ENCODE measurements around the gene DAB2IP. TPM values are rescaled to one million over a fixed set of nuclear protein-coding genes. Genes with fewer than 3 reads are reported as not detected.

DAB2IP gene
- total RNA-seq, 4 donors from 2014 or later = 19.2 to 45.4 (median 34.8) TPM

- DNase-seq (ENCODE audit: low spot score) = no peak
- no peak for ATAC-seq (ENCODE audit: low FRiP score)
- no peak for TF ChIP-seq CTCF (IDR thresholded peaks at IDR 0.05)
Observed at GRCh38 chr9:121714873-121715272, 63.4 kb downstream of the DAB2IP start.

GRCh38 chr9:121717141-121717991 lies 65.9 kb downstream of the DAB2IP start:
- ATAC-seq (ENCODE audit: low FRiP score) (no peak), DNase-seq (ENCODE audit: low spot score) (no peak)
- TF ChIP-seq CTCF (IDR thresholded peaks at IDR 0.05) = no peak

GRCh38 chr9:121718084-121718483 lies 66.7 kb downstream of the DAB2IP start:
- no peak for TF ChIP-seq CTCF (IDR thresholded peaks at IDR 0.05)
- DNase-seq (ENCODE audit: low spot score) (no peak), ATAC-seq (ENCODE audit: low FRiP score) (peak; percentile 28)

GRCh38 chr9:121718501-121718900 lies 67.1 kb downstream of the DAB2IP start:
- ATAC-seq (ENCODE audit: low FRiP score) (no peak), DNase-seq (ENCODE audit: low spot score) (no peak)
- no peak for TF ChIP-seq CTCF (IDR thresholded peaks at IDR 0.05)

GRCh38 chr9:121720311-121721057 lies 69.0 kb downstream of the DAB2IP start:
- no peak for TF ChIP-seq CTCF (IDR thresholded peaks at IDR 0.05)
- DNase-seq (ENCODE audit: low spot score) = no peak
- no peak for ATAC-seq (ENCODE audit: low FRiP score)

- no peak for TF ChIP-seq CTCF (IDR thresholded peaks at IDR 0.05)
- DNase-seq (ENCODE audit: low spot score) (no peak), ATAC-seq (ENCODE audit: low FRiP score) (no peak)
Observed at GRCh38 chr9:121721058-121721350, 69.6 kb downstream of the DAB2IP start.

GRCh38 chr9:121721770-121722169 lies 70.3 kb downstream of the DAB2IP start:
- ATAC-seq (ENCODE audit: low FRiP score) (no peak), DNase-seq (ENCODE audit: low spot score) (no peak)
- TF ChIP-seq CTCF (IDR thresholded peaks at IDR 0.05) = no peak

Measured in omental fat pad (tissue), 4 donors.